NCI-H1436 (cell line): Measurements from ENCODE around the gene CCDC69.

ENCODE experiments used
- DNase-seq: peaks from one replicate; lab custom pipeline; 2025; lab: John Stamatoyannopoulos, UW

CCDC69 gene

DNA sequence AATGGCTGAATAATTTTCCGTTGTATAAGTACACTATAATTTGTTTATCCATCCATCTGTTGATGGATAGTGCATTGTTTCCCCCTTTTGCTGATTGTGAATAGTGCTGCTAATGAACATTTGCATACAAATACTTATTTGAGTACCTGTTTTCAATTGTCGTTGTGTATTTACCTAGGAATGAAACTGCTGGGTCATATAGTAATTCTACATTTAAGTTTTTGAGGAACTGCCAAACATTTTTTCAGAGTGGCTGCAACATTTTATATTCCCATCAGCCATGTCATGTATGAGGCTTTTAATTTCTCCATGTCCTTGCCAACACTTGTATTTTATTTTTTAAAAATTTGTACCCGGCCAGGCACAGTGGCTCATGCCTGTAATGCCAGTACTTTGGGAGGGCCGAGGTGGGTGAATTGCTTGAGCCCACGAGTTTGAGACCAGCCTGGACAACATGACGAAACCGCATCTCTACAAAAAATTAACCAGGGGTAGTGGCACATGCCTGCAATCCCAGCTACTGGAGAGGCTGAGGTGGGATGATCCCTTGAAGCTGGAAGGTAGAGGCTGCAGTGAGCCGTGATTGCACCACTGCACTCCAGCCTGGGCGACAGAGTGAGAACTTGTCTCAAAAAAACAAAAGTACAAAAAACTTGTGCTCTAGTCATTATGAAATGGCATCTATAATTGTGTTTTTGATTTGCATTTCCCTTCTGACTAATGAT lies 64.1 kb downstream of the CCDC69 start:
- no peak for DNase-seq

DNA sequence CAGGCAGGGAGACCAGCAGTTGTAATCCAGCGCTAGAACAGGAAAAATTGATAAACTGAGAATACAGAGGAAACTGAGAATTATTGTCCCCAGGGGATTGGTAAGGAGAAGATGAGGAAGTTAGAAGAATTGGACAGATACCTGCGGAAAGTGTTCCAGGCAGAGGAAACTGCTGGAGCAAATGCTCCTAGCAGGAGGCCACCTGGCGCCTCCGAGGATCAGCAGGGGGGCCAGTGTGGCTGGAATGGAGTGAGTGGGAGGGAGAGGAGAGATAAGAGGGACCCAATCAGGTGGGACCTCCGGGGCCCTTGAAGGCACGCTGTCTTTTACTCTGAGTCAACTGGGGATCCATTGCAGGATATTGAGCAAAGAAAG lies 65.6 kb downstream of the CCDC69 start:
- no peak for DNase-seq

DNA sequence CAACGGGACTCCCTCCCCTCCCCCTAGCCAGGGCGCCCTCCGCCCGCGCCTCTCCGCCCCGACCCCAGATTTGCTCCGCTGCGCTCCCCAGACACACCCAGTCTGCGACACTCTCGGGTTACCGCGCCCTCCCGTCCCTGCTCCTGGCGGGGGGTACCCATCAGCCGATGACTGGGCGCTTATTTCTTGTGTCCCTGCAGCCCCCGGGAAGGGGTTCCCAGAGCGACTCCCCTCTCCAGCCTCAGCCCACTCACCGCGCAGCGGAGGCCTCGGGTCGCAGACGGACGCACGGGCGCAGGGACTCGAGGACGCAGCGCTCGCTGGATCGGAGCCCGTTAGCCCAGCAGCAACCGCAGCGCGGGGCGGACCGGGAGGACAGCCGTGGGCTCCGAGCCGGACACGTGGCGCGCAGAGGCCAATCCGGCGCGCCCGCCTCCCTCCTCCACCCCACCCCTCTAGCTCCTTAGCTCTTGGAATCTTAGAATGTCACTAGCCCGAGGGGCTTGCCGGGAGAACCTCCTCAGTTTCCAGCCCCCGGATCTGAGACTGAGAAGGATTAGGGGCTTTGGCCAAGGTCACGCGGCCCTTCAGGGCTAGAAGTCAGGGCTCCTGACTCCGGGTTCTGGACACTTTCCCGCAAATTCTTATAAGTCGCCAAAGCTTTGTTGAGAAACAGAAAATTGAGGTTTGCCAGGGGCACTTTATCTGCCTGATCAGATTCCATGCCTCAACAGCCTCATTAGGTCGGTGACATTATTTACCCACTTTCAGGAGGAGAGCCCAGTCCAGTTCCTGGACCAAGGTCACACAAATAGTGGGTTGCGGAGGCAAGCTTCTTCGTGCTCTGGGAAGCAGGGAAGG lies 66.2 kb downstream of the CCDC69 start, which contains the start of gene ANXA6:
Gene ANXA6, minus strand, starts transcription at position 354 of the 861 bp plus-strand sequence. CDS start 9,878 bp downstream, outside the sequence.
- peak; percentile 53 for DNase-seq

DNA sequence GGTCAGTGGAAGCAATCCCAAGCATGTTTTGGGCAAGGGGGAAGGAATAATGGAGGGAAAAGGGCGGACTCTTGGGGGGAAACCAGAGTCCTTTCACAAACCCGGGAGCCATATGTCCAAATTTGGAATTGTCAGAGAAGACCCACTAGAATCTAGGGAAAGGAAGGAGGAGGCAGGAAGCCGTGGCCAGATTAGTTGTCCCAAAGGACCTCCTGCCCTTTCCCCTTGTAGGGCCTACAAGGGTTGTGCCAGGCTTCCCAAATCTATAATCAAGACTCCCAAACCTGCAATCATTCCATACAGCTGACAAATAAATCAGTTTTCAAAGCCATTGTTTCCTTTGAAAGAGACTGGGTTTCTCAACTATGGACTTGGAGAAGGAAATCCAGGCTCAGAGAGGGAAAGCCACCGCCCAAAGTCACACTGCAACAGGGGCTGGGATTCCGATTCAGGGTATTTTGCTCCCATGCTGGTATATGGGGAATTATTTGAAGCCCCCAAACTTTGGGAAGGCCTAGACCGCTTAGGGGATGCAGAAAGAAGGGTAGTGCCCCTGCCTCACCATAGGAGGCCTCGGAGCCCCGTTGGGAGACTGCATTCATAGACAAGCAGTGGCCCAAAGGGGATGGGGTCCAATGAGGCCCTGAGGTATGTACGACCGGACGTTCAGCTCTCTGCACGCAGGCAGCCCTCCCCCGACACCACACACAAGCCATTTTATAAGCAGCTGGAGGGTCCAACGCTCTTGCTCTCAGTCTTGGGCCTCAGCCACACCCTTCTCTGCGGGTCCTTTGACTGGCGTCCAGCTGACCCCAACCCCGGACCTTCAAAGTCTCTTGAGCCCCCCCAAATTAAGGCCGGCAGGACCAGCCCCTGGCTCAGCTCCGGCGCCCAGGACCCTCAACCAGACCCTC lies 67.1 kb downstream of the CCDC69 start:
- no peak for DNase-seq

DNA sequence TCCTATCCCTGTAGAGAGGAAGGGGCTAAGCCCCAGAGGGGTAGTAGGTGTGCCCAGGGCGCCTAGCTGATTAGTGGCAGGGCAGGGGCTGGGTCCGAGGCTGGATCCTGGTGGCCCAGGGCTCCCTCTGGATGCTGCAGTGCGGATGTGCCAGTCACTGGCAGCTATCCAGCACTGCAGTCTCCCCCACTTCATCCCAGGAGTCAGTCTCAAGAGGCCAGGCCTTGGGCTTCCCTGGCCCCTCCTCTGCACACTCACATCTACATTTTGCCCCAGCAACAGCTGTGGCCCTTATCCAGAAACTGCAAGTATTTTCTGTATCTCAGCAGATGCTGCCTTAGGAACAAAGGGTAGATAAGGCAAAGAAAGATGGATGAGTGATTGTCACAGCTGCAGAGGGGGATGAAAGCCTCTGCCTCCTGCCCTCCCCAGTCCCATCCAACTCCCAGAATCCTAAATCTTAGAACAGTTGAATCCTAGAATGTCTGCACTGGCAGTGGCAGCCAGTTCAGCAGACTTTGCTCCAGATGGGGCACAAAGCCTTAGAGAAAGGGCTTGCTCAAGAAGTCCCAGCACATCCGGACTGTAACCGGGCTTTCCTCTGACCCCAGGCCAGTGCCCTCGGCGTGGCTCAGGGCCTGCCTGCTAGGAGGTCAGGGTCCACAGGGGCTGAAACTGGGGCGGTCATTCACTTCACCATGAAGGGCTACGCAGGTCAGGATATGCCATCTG lies 68.0 kb downstream of the CCDC69 start:
- no peak for DNase-seq

DNA sequence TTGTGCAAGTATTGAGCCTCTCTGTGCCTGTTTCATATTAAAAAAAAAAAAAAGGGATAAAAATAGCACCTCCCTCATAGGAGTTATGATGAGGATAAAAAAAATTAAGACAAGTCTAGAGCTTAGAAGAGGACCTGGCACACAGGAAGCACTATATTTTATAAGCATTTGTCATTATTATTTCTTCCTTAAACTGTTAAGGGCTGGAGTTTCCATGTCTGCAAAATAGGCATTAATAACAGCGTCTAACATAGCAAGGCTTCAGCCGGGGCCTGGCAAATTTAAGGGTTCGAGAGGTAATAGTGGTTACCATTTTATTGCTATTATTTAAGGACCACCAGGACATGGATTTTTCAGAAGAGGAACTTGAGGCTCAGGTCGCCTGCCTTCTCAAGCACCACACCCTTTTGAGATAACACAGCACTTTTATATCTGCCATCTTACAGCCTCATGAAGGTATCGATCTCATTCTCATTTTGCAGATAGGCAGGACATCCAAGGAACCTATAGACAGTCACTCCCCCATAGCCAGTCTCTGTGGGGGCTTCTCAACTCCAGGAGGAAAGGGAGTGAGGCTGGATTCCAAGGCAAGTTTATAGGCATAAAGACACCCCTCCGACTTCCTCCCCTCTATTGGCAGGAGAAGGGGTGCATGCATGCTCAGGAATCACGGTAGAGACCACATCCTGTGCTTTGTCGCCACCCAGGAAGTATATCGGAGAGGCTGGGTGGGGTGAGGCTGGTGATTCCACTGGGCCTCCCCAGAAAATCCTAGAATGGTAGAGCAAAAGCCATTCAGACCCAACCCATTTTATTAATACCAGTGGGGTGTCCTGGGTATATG lies 68.7 kb downstream of the CCDC69 start:
- DNase-seq = no peak

DNA sequence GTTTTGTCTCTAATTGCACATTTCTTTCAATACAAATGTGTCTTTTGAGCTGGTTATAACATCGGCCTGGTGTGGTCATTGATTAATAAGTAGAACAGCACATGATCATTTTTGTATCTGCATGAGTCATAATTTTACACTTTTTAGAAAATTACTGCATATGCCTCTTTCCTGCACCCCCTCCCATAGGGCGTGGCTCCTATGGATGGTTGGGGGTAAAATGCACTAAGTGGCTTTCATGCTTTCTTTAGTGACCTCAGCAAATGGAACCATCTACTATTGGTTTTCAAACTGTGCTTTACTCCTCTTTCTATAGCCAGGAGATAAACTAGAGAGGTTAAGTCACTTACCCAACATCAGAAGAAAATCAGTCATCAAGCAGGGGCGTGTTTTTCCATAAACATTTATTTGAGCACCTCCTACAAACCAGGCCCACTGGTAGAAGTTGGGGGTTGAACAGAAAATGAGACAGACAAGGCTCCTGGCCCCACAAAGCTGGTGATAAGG lies 70.1 kb downstream of the CCDC69 start:
- DNase-seq = no peak

DNA sequence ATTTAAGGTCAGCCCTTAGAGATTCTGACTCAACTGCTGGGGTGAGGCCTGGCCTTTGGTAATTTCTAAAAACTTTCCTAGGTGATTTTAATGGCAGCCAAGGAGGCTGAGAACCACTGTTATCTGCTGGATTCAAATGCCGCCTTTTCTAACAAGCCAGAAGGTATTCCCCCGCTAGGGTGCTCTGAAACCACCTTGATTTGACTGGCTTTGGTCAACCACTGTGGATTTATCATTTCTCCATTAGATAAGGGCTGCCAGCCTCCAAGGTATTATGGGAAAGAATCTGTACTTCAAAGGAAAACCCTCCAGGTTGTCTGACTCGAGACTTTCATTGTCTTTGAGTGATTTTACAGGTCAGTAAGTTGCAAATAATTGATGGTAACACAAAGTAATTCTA lies 70.6 kb downstream of the CCDC69 start:
- DNase-seq = no peak

DNA sequence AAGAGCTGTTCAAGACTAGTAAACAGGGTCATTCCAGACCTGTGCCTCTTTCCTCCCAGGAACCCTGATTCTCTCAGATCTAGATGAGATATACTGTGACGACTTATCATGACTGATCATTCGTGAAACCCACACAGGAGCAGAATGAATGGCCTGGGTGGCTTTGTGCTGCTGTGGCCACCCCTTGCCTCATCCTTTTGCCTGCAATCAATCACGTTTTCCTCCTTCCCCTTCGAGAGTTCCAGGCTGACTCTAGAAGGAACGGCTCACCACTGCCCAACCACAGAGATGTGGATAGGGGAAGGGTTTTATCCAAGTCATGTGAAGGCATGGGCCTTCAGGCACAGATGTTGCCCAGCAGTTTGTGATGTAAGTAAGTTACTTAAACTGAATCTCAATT lies 72.1 kb downstream of the CCDC69 start:
- no peak for DNase-seq

DNA sequence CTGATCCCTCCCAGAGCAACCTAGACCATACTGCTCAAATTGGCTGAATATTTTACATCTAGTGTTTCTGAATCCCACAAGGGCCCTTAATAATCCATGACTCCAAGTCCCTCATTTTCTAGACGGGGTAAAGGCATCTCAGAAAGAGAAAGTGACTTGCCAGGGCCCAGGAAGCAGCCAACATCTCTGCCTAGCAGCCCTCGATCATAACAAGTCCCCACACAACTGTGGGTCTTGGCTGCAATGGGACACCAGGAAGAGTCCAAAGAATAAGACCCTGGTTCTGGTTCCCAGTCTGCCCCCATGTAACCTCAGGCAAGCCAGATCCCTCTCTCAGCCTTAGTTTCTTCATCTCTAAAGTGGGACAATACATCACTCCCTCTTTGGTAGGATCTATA lies 72.6 kb downstream of the CCDC69 start:
- no peak for DNase-seq

DNA sequence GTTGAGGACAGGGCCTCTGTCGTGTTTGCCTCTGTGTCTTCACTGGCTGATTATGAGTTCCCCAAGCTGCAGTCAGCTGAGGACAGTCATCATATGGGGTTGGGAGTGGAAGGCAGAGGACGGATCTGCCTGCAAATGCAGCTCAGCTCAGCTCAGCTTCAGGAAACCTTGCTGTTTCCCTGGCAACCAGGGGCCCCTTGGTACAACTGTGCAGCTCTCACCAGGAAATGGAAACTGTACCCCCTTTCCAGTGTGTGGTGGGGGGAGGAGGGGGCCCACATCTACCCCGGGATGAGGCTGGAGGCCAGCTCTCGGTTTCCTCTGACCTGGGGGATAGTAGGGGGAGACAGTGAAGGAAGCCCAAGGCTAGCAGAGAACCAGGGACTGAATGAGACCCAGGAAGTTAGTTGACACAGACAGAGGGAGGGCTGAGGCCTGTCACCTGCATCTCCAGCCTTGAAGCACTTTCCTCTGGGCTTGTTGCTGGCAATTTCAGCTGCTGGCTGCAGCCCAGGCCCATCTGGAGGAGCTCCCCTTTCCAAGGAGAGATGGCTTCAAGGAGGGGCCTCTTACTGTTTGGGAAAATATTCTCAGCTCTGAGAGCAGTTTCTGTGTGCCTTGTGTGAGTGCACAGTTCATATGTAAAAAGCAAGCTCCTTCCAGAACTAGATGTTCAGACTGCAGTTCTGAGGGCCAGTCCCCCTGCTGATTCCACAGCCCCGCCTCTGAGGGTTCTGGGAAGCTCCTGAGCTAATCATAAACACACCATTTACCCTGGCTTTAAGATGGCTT lies 73.2 kb downstream of the CCDC69 start:
- DNase-seq = no peak

DNA sequence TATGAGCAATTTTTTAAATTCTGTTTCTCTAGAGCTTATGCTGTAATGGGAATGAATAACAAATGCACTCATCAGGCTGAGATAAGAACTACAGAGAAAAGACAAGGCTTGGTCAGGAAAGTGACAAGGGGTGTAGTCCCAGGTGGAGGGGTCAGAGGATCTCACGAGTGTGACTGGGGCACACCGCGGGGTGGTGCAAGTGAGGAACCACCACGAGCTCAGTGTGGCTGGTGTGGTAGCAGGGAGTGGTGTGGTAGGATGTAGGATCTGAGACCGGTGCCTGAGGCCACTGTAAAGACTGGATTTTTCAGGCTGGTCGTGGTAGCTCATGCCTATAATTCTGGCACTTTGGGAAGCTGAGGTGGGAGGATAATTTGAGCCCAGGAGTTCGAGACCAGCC lies 75.3 kb downstream of the CCDC69 start:
- DNase-seq = no peak

DNA sequence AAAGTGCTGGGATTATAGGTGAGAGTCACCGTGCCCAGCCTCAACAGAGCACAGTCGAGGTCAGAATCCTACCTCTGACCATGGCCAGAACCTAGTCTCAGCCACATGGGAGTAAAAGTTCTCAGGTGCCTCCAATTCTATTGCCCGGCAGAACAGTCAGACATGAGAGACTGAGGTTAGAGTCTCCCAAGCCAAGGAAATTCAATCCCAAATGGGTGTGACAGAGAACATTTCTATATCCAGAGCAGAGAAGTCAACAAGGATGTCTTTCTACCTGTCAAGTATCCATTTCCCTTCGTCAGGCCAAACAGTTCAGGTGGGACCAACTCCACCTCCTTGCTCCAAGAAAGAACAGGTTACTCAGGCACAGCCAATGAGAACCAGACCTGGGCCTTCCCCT lies 76.9 kb downstream of the CCDC69 start:
- DNase-seq = no peak

DNA sequence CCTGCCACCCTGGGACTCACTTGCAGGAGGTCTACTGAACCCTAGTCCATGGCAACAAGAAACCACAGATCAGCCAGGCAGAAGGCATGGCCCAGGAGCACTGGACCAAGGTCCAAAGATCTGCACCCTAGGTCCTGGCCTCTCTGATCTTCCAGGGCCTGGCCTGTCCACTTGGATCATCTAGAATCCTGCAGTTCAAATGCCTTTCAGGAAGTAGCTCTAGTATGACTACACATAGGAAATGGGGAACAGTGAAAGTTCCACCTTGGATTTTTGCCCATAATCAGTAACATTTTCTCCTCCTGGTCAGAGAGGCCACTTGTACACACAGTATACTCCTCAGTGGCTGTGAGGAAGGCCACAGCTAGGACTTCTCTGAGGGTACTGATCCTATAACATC lies 77.8 kb downstream of the CCDC69 start:
- no peak for DNase-seq

DNA sequence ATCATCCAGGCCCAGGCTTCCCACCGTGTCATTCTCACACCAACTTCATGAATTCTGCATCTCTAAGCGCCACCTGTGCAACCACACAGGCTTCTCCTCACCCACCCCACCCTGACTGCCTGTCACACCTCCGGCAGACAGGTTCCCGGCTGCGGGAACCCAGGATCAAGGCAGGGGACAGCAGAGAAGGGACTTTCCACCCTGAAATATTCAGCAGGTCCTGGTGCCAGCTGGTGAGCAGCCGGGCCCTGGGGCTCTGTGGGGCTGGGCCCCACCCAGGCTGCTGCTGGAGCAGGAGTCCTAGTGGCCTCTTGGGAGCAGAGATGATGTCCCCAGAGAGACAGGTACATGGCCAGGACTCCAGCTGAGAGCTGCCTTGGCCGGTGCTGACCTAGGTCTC lies 79.0 kb downstream of the CCDC69 start:
- no peak for DNase-seq

DNA sequence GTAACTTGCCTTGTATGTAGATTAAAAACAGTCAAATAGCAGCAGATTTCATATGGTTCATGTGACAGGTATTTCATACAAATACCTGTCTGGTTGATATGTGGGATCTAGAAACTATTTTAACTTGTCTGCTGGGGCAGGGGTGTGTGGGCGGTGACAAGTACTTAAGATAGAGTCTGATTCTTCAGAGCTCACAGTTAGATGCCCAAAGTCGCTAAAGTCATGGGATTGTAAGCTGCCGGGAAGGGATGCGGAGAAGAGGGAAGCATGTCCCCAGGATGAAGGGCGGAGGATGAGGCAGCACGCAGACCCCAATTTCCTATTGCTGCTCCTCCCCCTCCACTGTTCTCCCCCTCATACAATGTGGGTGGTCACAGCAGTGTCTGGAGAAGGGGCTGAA lies 79.6 kb downstream of the CCDC69 start:
- DNase-seq = no peak

DNA sequence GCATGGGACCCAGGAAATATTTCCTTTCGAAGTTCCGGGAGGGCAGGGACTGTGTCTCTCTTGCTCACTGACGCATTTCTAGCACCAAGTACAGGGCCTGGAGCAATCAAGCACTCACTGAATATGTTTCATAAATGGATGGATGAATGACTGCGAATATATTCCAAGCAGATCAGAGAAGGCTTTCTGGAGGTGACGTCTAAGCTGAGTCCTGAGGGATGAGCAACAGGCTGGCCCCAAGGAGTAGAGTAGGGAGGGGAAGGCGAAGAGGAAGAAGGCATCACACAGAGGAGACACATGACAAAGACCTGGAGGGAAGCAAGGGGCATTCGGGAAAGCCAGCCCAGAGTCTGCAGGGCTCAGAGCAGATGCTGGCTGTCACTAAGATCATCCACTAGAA lies 80.2 kb downstream of the CCDC69 start:
- no peak for DNase-seq

DNA sequence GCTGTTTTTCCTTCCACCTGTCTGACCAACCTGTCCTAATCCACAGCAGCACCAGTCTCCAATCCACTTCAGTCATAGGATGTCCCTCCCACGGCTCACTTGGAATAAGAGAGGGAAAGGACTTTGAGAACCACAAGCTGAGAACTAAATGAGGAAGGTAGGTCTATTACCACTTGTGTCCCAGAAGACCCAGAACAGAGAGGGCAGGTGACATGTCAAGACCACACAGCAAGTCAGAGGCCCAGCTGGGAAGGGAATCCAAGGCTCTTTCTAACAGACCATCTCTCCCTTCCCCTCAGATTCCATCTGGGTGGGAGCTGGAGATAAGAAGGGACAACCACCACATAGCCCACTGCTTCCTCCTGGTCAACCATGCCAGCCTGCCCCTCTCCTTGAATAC lies 81.0 kb downstream of the CCDC69 start:
- no peak for DNase-seq

DNA sequence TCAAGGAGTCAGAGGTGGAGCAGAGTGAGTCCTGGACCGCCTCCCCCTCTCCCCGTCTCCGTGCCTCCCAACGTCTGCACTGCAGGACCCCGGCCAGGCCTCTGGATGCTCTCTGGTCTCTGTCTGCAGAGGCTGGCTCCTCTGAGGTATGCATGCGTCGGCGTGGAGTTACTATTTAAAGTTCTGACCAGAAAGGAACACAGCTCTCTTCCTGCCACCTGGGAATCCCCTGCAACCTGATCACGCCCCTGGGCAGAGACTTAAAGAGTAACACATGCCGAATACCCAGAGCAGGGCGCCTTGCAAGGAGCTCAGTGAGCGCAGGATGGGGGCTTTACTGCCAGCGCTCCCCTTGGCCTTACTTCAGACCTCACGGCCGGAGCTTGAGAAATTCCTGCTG lies 82.4 kb downstream of the CCDC69 start:
- DNase-seq = no peak
